Adrenal gland (tissue), 12 donors: ENCODE data around the gene ATXN1L. TPM values are rescaled to one million over a fixed set of nuclear protein-coding genes. Genes with fewer than 3 reads are reported as not detected.
A peak's percentile ranks its signal among the peaks of the same experiment; 100 is the strongest.
"Not testable (repeated sequence)": the region's sequence is repeated elsewhere in the genome, so short reads cannot be mapped to it uniquely, and the experiment has no call there.

ENCODE experiments used
- DNase-seq, 7 donors: peaks; one replicate each; pipeline ENCODE4 v3.0.0-alpha.2; 2019 to 2020
- H3K27ac ChIP-seq, 5 donors: fragments of 200-600 bp; sonication (generic) in 4 of 5; 1 replicate in 3 of 5; 2 replicates in 2 of 5; pipeline versions ENCODE4 v1.5.1 to v1.8.0; 2016 to 2020; ENCODE audit warnings: mild to moderate bottlenecking in 1 of 5
- H3K27me3 ChIP-seq: fragments of 200-600 bp; 2 replicates; pipeline ENCODE4 v1.8.0; 2021
- H3K36me3 ChIP-seq, 2 donors: fragments of 200-600 bp; replicated peaks in 1 of 2; 1 replicate in 1 of 2; 2 replicates in 1 of 2; pipeline versions ENCODE4 v1.5.1 to v1.8.0; 2018 to 2022
- H3K4me1 ChIP-seq, 2 donors: fragments of 200-600 bp; replicated peaks in 1 of 2; 1 replicate in 1 of 2; 2 replicates in 1 of 2; pipeline versions ENCODE4 v1.5.1 to v1.8.0; 2018 to 2021
- H3K4me3 ChIP-seq, 4 donors: fragments of 200-600 bp; sonication (generic) in 3 of 4; one replicate each; pipeline ENCODE4 v1.5.1; 2016 to 2018
- H3K9me3 ChIP-seq, 3 donors: fragments of 200-600 bp; sonication (generic) in 1 of 3; replicated peaks in 1 of 3; 1 replicate in 2 of 3; 2 replicates in 1 of 3; pipeline versions ENCODE4 v1.5.1 to v1.8.0; 2016 to 2021
- POLR2A ChIP-seq, 2 donors: fragments of 450-650 bp; IDR thresholded peaks; one replicate each; pipeline ENCODE4 v1.6.1; 2017; ENCODE audit warnings: antibody characterized with exemption in 2 of 2, mild to moderate bottlenecking in 2 of 2, moderate library complexity in 1 of 2
- WGBS, 4 donors: extraction: QIAGEN DNeasy Blood & Tissue Kit in 2 of 4; methylation state at CpG; one replicate each; pipeline versions ENCODE4 v1.1.5 to v1.1.7; 2013 to 2017; 5-methylcytosine and 5-hydroxymethylcytosine counted together
- intact Hi-C, 2 donors: fragments of 100-400 bp; cut with DNase I; formaldehyde crosslinking; loops; one replicate each; pipeline versions ENCODE4 v1.14.1 to v1.15.0; 2022 to 2023
- polyA plus RNA-seq, 3 donors: library from polyadenylated mRNA; stranded (reverse); fragments of 200-250 nt in 2 of 3; fragments of 350-450 nt in 1 of 3; fragmentation: Illumina TruSeq in 1 of 3; extraction: RNeasy Lipid Tissue Mini Kit (QIAGEN cat#74804) in 1 of 3; gene quantifications; one replicate each; pipeline ENCODE4 v1.2.3, GENCODE V29; 2013 to 2014
- total RNA-seq, 9 donors: library from RNA; depleted of rRNA in 4 of 9; stranded (reverse); fragments of >200 nt in 4 of 9; fragments of 120-200 nt in 1 of 9; fragmentation: NEBNext Ultra II Directional in 1 of 9; extraction: Animal tissue kit (Norgen Biotek cat#: 25700) in 1 of 9; gene quantifications; one replicate each; pipeline versions ENCODE4 v1.1.0 to v1.2.4, GENCODE V29; 2013 to 2023
- TF ChIP-seq, protein P1 (sequence below), 6 experiments: fragments of 450-650 bp in 4 of 6; fragments of 200-600 bp in 2 of 6; sonication (generic) in 1 of 6; IDR thresholded peaks; 1 replicate in 5 of 6; 2 replicates in 1 of 6; pipeline versions ENCODE4 v1.5.1 to v1.8.0; 2016 to 2021; ENCODE audit warnings: antibody characterized with exemption in 6 of 6, mild to moderate bottlenecking in 2 of 6, moderate library complexity in 1 of 6
- donor health status: healthy with polysubstance abuse.
- donor health status: Bipolar disorder and iron deficiency.
- donor health status: DM: yes; HTN: yes; CAD: no.
- donor health status: DM: no; HTN: no; CAD: no.
- donor health status: DM: no; HTN: no; CAD: no.
- donor health status: DM: yes; HTN: yes; CAD: no.

Gene ATXN1L
- total and polyA plus RNA-seq, 12 donors: 4.9 to 27.1 (median 18.7) TPM

DNA sequence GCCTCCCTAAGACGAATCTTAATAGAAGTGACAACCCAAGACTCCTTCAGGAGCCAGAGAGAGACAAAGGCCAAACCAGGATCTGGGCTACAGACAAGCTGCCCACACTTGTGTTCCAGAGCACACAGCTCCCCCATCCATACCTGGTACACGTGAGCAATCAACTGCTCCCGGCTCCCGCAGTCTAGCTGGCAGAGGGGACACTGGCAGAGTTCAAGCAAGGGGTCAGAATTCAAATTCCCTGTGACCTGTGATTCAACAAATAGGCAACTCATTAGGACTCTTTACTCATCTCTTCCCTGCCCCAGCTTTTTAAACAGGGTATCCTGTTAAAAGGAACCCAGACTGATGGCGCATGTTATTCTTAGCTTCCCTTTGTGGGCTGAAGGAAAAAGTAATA, 18.2 kb downstream of the ATXN1L start:
- Histone ChIP-seq H3K4me3 (no peak overlapping the region), H3K4me1 (peaks cover 1 to 3% of the 10 kb centered on the region in 2 donors), H3K27me3 (no peaks in the 10 kb centered on the region), H3K27ac (no peak overlapping the region), H3K36me3 (peaks cover 0 to 59% of the 10 kb centered on the region in 2 donors), H3K9me3 (no peaks in the 10 kb centered on the region)
- TF ChIP-seq POLR2A (IDR thresholded peaks at IDR 0.05): no peak
- TF ChIP-seq, protein P1, sequence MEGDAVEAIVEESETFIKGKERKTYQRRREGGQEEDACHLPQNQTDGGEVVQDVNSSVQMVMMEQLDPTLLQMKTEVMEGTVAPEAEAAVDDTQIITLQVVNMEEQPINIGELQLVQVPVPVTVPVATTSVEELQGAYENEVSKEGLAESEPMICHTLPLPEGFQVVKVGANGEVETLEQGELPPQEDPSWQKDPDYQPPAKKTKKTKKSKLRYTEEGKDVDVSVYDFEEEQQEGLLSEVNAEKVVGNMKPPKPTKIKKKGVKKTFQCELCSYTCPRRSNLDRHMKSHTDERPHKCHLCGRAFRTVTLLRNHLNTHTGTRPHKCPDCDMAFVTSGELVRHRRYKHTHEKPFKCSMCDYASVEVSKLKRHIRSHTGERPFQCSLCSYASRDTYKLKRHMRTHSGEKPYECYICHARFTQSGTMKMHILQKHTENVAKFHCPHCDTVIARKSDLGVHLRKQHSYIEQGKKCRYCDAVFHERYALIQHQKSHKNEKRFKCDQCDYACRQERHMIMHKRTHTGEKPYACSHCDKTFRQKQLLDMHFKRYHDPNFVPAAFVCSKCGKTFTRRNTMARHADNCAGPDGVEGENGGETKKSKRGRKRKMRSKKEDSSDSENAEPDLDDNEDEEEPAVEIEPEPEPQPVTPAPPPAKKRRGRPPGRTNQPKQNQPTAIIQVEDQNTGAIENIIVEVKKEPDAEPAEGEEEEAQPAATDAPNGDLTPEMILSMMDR (IDR thresholded peaks at IDR 0.05): no peak
- intact Hi-C loops: no loop called here
- DNase-seq: no peak
- WGBS, 4 donors: 91 to 97% (median 93%) methylated on average over 4 to 5 of the region's 5 CpGs

DNA sequence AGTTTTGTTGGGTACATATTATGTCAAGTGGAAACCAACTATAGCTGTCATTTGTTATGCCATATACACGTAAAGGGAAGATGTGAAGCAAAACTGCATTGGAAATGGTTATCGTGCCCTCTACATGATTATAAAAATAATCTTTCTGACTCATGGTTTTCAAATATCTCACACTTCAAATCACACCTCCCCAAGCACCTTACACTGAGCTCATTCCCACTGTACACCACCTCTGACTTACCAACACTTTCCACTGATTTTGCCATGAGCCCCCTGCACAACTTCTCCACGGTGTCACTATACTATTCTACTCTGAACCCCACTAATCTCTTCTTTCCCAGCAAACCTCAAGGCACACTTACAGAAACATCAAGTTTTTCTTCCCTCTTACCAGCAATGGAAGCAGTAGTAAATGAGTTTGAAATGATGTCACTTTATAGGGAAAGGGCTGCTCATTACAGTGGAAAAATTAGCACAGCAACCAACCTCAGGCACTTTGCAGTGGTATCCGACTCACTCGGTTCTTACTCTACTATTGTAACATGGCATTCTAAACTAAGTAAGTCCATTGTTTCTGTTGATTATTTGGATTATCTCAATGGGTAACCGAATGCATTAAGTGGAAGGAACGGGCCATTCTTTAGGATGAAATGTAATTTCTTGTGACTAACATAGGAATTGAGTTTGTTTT, 19.5 kb downstream of the ATXN1L start:
- Histone ChIP-seq H3K36me3 (peaks cover 0 to 47% of the 10 kb centered on the region in 2 donors), H3K4me3 (no peak overlapping the region), H3K27me3 (no peaks in the 10 kb centered on the region), H3K27ac (no peak overlapping the region), H3K4me1 (no peaks in the 10 kb centered on the region), H3K9me3 (no peaks in the 10 kb centered on the region)
- TF ChIP-seq, protein P1 (IDR thresholded peaks at IDR 0.05): no peak
- TF ChIP-seq POLR2A (IDR thresholded peaks at IDR 0.05): no peak
- no peak for DNase-seq
- intact Hi-C loops: no loop called here
- 79 to 93% (median 90%) methylated on average over 7 of the region's 7 CpGs for WGBS, 4 donors

DNA sequence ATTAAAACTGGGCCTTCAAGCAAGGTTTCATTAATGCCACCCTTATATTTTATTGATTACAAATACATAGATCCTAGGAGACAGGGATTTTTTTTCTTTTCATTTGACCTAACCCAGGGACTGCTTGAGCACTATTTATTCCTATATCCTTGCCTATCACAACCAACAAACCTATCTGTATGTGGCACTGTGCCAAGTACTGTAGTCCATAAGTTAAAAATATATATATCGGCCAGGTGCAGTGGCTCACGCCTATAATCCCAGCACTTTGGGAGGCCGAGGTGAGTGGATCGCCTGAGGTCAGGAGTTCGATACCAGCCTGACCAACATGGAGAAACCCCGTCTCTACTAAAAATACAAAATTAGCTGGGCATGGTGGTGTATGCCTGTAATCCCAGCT, 21.4 kb downstream of the ATXN1L start:
- peaks cover 0 to 28% of the 10 kb centered on the region in 2 donors for H3K36me3 ChIP-seq
- H3K4me3 ChIP-seq, H3K9me3 ChIP-seq, intact Hi-C loops, H3K4me1 ChIP-seq, DNase-seq, H3K27ac ChIP-seq, H3K27me3 ChIP-seq: not testable (repeated sequence)
- 92 to 96% (median 93%) methylated on average over 6 of the region's 6 CpGs for WGBS, 4 donors

DNA sequence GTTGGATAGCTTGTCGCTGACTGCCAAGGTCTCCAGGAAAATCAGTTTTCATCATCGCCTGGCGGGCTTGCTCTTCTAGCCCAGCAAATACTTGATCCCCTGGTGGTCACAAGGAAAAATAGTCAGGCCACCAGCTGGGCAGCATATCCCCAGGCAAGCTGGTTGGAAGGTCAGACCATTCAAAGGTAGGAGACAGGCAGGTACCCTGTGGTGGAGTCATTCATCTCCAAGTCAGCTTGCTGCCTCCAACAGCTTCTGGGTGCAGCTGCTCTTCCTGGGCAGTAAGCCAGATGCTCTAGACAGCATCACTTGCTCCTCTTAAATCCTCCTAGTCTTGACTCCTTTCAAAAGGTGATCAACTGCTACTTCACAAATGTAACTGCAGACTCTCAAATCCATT, 22.2 kb downstream of the ATXN1L start:
- Histone ChIP-seq H3K27me3 (no peaks in the 10 kb centered on the region), H3K4me3 (no peak overlapping the region), H3K4me1 (no peaks in the 10 kb centered on the region), H3K36me3 (peaks cover 0 to 25% of the 10 kb centered on the region in 2 donors), H3K27ac (no peak overlapping the region), H3K9me3 (no peaks in the 10 kb centered on the region)
- peak in 1 of 7 donors; percentile 21 for DNase-seq
- TF ChIP-seq, protein P1 (IDR thresholded peaks at IDR 0.05): no peak
- TF ChIP-seq POLR2A (IDR thresholded peaks at IDR 0.05): no peak
- intact Hi-C loops: no loop called here
- 89 to 100% (median 93%) methylated on average over 3 of the region's 3 CpGs for WGBS, 4 donors

DNA sequence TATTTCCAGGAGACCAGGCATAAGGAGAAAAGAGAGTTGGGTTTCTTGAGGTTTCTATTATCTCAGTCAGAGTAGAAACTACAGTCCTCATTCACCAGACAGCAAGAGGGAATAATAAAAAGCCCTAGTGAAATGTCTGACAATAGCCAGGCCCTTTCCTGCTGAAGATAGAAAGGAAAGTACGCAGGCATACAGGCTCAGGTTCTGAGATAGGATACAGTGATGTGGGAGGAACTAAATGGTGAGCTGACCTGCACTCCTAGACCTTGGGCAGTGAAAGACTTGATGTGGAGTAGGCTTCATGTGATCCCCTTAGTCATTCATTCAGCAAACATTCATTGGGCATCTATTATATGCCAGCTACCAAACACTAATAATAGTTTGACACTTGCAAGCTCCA, 23.3 kb downstream of the ATXN1L start:
- peaks cover 0 to 17% of the 10 kb centered on the region in 2 donors for H3K36me3 ChIP-seq
- TF ChIP-seq, protein P1 (IDR thresholded peaks at IDR 0.05): no peak
- H3K4me1 ChIP-seq: no peaks in the 10 kb centered on the region
- H3K27ac ChIP-seq: no peak overlapping the region
- 71 to 100% (median 93%) methylated on average over 1 of the region's 1 CpG for WGBS, 4 donors
- H3K27me3 ChIP-seq: no peaks in the 10 kb centered on the region
- no peaks in the 10 kb centered on the region for H3K9me3 ChIP-seq
- peak in 1 of 7 donors; percentile 27 for DNase-seq
- intact Hi-C loops: no loop called here
- no peak overlapping the region for H3K4me3 ChIP-seq
